Right lobe of liver (tissue), 6 donors: ENCODE data around the gene ABCF1. TPM values are rescaled to one million over a fixed set of nuclear protein-coding genes. Genes with fewer than 3 reads are reported as not detected.

Experiments used
- ATAC-seq, 4 donors: fragments of 200-7000 bp; cut with Tn5 transposase; one replicate each; pipeline ENCODE4 v1.9.1; 2020; ENCODE audit warnings: mild to moderate bottlenecking in 4 of 4, moderate library complexity in 4 of 4
- DNase-seq, 3 donors: peaks; one replicate each; pipeline ENCODE4 v3.0.0-alpha.2; 2020
- H3K27ac ChIP-seq, 3 donors: fragments of 200-600 bp; one replicate each; pipeline ENCODE4 v1.8.0; 2022
- H3K27me3 ChIP-seq, 2 donors: fragments of 200-600 bp; one replicate each; pipeline ENCODE4 v1.8.0; 2022
- H3K36me3 ChIP-seq, 4 donors: fragments of 200-600 bp; sonication (generic) in 1 of 4; one replicate each; pipeline versions ENCODE4 v1.5.1 to v1.8.0; 2017 to 2022; ENCODE audit warnings: control low read depth in 1 of 4
- H3K4me1 ChIP-seq, 4 donors: fragments of 200-600 bp; sonication (generic) in 1 of 4; one replicate each; pipeline versions ENCODE4 v1.5.1 to v1.8.0; 2017 to 2022; ENCODE audit warnings: control low read depth in 1 of 4
- H3K4me3 ChIP-seq, 3 donors: fragments of 200-600 bp; one replicate each; pipeline ENCODE4 v1.8.0; 2022
- H3K9me3 ChIP-seq, 4 donors: fragments of 200-600 bp; sonication (generic) in 1 of 4; one replicate each; pipeline versions ENCODE4 v1.5.1 to v1.8.0; 2017 to 2022; ENCODE audit warnings: control low read depth in 1 of 4
- POLR2A ChIP-seq: fragments of 450-650 bp; IDR thresholded peaks from one replicate; pipeline ENCODE4 v1.6.1; 2017; ENCODE audit warnings: antibody characterized with exemption, mild to moderate bottlenecking
- WGBS: methylation state at CpG from one replicate; pipeline ENCODE4 v1.1.6; 2018; ENCODE audit warnings: low coverage, low lambda C conversion rate; ENCODE audit not compliant: insufficient coverage; ENCODE audit errors: missing lambda C conversion rate; 5-methylcytosine and 5-hydroxymethylcytosine counted together
- intact Hi-C, 2 donors: fragments of 100-400 bp; cut with DNase I; formaldehyde crosslinking; loops; one replicate each; pipeline versions ENCODE4 v1.11.2 to v1.14.1; 2022
- total RNA-seq, 6 experiments: library from RNA; depleted of rRNA in 2 of 6; stranded (reverse); fragments of >200 nt in 2 of 6; fragmentation: NEBNext Ultra II Directional in 3 of 6; extraction: Animal tissue kit (Norgen Biotek cat#: 25700) in 3 of 6; gene quantifications; one replicate each; pipeline versions ENCODE4 v1.1.0 to v1.2.4, GENCODE V29; 2016 to 2023
- TF ChIP-seq, protein P1 (sequence below), 4 donors: fragments of 200-600 bp in 3 of 4; fragments of 450-650 bp in 1 of 4; IDR thresholded peaks; one replicate each; pipeline versions ENCODE4 v1.5.1 to v1.8.0; 2016 to 2022; ENCODE audit warnings: antibody characterized with exemption in 4 of 4, mild to moderate bottlenecking in 2 of 4
- donor health status: DM: no; HTN: yes; CAD: no.
- donor health status: DM: no; HTN: no; CAD: no.
- donor health status: DM: no; HTN: no; CAD: no.
- donor health status: DM: no; HTN: yes; CAD: no.
- donor health status: DM: no; HTN: yes; CAD: no.

ABCF1 gene
- total RNA-seq, 6 experiments from 2014 or later: 23.3 to 35.2 (median 26.8) TPM

DNA sequence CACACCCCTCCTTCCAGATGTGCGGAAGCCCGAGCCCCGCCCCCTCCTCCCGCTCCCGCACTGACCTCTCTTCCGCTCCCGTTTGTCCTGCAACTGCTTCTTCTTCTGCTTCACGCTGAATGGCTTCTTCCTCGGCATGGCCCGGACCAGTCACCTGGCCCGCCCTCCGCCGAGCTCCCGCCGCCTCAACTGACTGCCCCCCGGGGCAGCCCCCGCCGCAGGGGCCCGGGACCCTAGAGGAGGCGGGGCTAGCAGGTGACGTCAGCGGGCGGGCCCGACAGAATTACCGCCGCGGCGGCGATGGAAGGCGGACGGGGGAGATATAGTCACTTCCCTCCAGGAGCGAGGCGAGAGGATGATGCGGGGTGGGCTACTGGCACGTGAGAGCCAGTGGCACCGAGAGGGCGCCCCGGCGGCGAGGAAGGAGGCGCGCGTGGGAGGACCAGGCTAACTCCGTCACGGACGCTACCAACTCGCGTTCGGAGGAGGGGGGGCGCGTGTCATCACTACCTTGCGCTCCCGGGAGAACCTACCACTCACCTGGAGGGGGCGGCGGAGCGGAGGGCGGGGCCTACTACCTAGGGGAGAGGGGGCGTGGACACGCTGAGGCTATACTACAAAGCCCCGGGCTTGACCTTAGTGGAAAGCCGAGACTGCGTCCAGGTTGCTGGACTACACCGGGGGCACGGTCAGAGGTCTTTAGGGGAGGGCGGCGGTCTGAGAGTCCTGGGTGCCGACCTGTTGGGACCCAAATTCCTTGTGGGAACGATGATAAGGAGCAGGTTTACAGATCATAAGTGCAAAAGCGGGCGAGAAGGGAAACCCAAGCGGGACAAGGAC, 15.0 kb upstream of the ABCF1 start, which contains the start of gene GNL1:
Gene GNL1, minus strand, starts transcription at position 424 of the 840 bp plus-strand sequence. Its CDS starts 286 bp downstream, at position 138.
- peak; percentile 31 for TF ChIP-seq POLR2A
- TF ChIP-seq, protein P1, sequence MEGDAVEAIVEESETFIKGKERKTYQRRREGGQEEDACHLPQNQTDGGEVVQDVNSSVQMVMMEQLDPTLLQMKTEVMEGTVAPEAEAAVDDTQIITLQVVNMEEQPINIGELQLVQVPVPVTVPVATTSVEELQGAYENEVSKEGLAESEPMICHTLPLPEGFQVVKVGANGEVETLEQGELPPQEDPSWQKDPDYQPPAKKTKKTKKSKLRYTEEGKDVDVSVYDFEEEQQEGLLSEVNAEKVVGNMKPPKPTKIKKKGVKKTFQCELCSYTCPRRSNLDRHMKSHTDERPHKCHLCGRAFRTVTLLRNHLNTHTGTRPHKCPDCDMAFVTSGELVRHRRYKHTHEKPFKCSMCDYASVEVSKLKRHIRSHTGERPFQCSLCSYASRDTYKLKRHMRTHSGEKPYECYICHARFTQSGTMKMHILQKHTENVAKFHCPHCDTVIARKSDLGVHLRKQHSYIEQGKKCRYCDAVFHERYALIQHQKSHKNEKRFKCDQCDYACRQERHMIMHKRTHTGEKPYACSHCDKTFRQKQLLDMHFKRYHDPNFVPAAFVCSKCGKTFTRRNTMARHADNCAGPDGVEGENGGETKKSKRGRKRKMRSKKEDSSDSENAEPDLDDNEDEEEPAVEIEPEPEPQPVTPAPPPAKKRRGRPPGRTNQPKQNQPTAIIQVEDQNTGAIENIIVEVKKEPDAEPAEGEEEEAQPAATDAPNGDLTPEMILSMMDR (IDR thresholded peaks at IDR 0.05): peak in 3 of 4 donors; percentile 4 to 22 (median 14)
- Histone ChIP-seq H3K27me3 (no peaks in the 10 kb centered on the region), H3K27ac (peak within 1 kb of the TSS; percentile 93 to 95 (median 95)), H3K4me1 (peaks cover 0 to 14% (median 5%) of the 10 kb centered on the region in 4 donors), H3K36me3 (peaks cover 0 to 28% (median 1%) of the 10 kb centered on the region in 4 donors), H3K4me3 (peak within 1 kb of the TSS; percentile 77 to 86 (median 84)), H3K9me3 (no peaks in the 10 kb centered on the region)
- peak; percentile 93 to 97 (median 94) for ATAC-seq
- DNase-seq: peak; percentile 97 to 99 (median 98)
- under 1% methylated on average over 28 of the region's 71 CpGs for WGBS
- intact Hi-C loops: no loop called here

DNA sequence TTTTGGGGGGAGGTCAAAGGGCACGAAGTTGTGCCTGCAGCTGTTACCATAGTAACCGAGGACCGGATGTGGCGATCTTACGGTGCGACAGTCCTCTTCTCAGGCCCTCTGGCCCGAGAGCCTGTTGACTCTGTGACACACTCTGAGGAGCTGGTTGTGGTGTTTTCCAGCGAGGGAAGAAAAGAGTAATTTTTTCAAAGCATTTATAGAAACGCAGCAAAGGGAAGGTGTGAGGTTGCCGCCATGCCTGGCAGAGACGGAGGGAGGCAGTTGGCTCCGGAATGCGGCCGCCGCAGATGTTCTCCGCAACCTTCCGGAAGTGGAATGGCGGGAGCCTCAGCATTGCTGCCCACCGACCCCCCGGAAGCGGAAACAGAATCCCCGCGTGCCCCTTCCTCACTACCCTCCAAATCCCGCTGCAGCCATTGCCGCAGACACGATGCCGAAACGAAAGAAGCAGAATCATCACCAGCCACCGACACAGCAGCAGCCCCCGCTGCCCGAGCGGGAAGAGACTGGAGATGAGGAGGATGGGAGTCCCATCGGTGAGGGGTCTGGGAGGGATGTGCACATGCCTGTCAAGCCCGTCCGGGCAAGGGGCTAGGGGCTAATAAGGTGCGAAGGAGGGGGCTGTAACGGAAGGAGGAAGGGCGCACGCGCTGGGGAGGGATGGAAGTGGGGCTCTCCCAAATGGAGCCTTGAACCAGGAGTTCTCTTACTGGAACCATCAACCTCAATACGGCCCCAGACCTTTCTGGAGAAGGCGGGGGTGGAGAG, 14.1 kb upstream of the ABCF1 start, which contains the start of gene PRR3:
Gene PRR3, plus strand, starts transcription at position 390 of the 777 bp plus-strand sequence. Its CDS starts 50 bp downstream, at position 440.
- intact Hi-C loops: no loop called here
- DNase-seq (peak; percentile 86 to 94 (median 94)), ATAC-seq (peak; percentile 80 to 83 (median 82))
- peaks cover 0 to 19% (median 7%) of the 10 kb centered on the region in 4 donors for H3K4me1 ChIP-seq
- peak within 1 kb of the TSS; percentile 93 to 95 (median 95) for H3K27ac ChIP-seq
- WGBS: under 1% methylated on average over 30 of the region's 42 CpGs
- TF ChIP-seq POLR2A: peak; percentile 31
- TF ChIP-seq, protein P1 (IDR thresholded peaks at IDR 0.05): no peak
- H3K4me3 ChIP-seq: peak within 1 kb of the TSS; percentile 77 to 86 (median 84)
- no peaks in the 10 kb centered on the region for H3K27me3 ChIP-seq
- no peaks in the 10 kb centered on the region for H3K9me3 ChIP-seq
- peaks cover 0 to 19% (median 0%) of the 10 kb centered on the region in 4 donors for H3K36me3 ChIP-seq

DNA sequence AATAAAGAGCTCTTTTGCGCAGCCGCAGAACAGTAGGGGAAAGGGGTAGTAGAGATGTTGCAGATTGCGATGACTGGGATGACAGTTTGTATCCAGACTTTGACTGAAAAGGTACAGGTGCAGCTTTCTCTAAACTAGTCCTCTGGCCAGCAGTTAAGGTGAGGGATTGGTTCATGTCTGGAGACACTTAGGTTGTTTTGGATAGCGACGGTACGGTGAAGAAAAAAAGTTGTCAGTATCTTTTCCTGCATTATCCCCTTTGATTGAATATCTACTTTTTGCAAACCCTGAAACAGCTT, 13.6 kb upstream of the ABCF1 start:
- DNase-seq: no peak
- Histone ChIP-seq H3K4me3 (peak overlapping the region; percentile 77 to 86 (median 84)), H3K36me3 (peaks cover 0 to 14% (median 0%) of the 10 kb centered on the region in 4 donors), H3K9me3 (no peaks in the 10 kb centered on the region), H3K27me3 (no peaks in the 10 kb centered on the region), H3K27ac (peak overlapping the region; percentile 93 to 95 (median 95)), H3K4me1 (peaks cover 0 to 25% (median 10%) of the 10 kb centered on the region in 4 donors)
- WGBS: 0% methylated on average over 6 of the region's 6 CpGs
- TF ChIP-seq, protein P1 (IDR thresholded peaks at IDR 0.05): no peak
- TF ChIP-seq POLR2A: no peak
- no peak for ATAC-seq
- intact Hi-C loops: no loop called here

DNA sequence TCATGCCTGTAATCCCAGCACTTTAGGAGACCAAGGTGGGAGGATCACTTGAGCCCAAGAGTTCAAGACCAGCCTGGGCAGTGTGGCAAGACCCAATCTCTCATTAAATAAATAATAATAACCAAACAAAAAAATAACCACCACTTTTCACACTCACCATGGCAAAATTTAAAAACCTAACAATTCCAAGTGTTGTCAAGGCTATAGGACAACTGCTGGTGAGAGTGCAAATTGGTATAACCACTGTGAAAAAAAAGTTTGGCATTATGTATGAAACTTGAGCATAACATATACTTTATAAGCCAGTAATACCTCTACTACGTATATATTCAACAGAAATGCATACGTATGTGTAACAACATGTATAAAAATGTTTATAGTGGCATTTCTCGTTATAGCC, 10.3 kb upstream of the ABCF1 start:
- TF ChIP-seq POLR2A: no peak
- TF ChIP-seq, protein P1 (IDR thresholded peaks at IDR 0.05): no peak
- H3K4me1 ChIP-seq: peaks cover 0 to 47% (median 23%) of the 10 kb centered on the region in 4 donors
- DNase-seq (no peak), ATAC-seq (no peak)
- no peaks in the 10 kb centered on the region for H3K9me3 ChIP-seq
- H3K4me3 ChIP-seq: no peak overlapping the region
- no peaks in the 10 kb centered on the region for H3K36me3 ChIP-seq
- 94% methylated on average over 3 of the region's 3 CpGs for WGBS
- intact Hi-C loops: no loop called here
- no peaks in the 10 kb centered on the region for H3K27me3 ChIP-seq
- H3K27ac ChIP-seq: no peak overlapping the region
